Activated CD4-positive, alpha-beta T cell treated with anti-CD3 and anti-CD28 coated beads for 1 hour (primary cell): ENCODE data around the gene TOPBP1.

Experiments used
- DNase-seq: peaks from one replicate; pipeline ENCODE4 v3.0.0-alpha.2; 2020

TOPBP1 gene

DNA sequence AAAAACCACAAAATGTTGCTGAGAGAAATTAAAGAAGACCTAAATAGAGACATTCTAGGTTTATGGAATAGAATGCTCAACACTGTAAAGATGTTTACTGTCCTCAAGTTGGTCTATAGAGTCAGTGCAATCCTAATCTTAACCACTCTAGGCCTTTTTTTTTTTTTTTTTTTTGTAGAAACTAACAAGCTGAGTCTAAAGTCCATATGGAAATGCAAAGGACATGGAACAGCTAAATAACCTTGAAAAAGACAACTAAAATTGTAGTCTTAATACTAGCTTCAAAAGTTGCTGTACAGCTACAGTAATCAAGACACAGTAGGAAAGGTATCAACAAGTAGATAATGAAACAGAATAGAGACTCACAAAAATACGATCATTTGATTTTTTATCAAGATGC, 55.4 kb downstream of the TOPBP1 start:
- DNase-seq: no peak

DNA sequence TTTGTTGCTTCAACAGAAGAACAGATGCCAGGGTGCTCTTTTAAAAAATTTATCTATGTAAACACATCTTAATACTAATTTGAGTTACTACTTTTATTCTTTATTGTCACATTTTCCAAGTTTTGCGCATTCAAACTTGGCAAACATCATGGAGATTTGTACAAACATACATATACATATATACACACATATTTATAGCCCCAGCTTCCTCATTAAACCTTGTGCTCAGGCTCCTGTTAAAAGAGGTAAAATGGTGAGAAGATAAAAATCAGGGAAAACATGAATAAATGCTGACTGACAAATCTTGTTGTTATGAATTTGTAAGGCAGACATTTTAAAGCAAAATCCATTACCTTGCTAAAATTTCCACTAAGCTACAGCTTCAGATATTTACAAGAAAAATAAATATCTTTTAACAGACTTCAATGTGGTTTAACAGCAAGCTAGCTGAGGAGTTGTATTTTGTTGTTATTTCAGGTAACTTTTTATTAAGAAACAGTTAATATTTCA, 61.1 kb downstream of the TOPBP1 start:
- no peak for DNase-seq

DNA sequence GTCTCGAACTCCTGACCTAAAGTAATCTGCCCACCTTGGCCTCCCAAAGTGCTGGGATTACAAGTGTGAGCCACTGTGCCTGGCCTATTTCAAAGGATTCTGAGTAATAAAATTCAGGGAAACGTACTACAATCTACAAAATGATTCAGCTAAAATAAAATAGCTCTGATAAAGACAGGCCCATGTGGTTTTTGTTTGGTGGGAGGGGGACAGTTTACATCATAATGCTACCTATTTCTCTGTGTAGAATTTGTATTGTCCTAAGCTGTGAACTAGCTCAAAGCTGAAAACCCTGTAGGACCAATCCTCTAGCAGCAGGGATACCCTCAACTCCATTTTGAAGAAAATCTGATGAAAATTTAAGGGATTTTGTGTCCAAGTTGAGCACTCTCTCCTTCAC, 62.5 kb downstream of the TOPBP1 start:
- DNase-seq: no peak

DNA sequence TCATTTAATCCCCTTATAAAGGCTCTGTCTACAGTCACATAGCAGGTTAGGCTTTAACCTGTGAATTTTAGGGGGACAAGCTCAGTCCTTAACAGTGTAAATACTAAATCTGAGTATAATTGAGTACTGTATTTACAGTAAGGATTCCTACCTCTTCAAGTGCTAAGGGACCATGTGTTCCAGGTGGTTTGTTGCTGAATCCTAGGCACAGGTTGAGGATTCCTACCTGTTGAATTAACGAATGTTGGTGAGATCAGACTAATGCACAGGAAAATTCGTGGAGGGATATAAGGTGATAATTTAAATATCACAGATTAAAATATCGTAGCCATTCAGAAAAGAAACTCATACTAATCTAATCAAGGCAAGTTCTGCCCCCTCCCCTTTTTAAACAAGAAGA, 63.3 kb downstream of the TOPBP1 start:
- no peak for DNase-seq

DNA sequence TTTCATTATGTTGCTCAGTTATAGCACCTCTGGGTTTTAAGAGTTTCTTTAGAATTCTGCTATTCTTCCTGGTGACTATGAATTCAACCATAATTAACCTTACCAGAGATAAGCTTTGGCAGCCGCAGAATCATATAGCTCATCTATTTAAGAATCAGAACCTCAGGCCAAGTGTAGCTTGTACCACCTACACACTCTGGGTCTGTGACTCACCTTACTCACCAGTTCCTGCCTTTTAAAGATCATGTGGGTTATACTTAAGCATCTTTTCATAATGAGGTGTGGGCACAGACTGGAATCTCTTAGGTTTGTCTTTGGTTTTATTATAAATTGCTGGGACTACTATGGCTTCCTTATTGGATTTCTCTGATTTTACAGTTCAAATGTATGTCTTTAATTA, 66.4 kb downstream of the TOPBP1 start:
- DNase-seq: no peak

DNA sequence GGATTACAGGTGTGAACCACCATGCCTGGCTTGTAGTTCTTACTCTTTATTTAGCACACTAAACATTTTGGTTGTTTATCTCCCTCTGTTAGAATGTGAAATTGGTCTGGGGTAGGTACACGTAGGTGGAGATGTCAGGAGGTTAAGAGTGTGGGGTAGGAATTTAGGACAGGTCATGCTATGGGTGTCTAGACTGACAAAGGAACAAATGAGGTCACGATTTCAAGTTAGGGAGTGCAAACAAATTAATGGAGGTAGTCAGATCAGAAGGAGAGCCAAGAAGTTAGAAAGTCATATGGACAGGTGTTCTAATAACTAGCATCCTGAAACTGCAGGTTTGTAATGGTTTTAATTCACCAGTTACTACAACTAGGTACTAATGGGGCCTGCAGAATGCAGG, 68.5 kb downstream of the TOPBP1 start:
- DNase-seq: no peak

DNA sequence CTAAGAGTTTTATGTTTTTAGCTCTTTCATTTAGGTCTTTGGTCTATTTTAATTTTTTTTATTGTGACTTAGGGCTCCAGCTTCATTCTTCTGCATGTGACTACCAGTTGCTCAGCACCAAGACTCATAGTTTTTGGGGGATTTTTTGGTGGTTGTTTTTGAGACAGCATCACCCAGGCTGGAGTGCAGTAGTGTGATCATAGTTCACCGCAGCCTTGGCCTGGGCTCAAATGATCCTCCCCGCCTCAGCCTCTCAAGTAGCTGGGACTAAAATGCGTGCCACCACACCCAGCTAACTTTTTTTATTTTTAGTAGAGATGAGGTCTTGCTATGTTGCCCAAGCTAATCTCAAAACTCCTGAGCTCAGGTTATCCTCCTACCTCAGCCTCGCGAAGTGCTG, 68.9 kb downstream of the TOPBP1 start:
- no peak for DNase-seq

DNA sequence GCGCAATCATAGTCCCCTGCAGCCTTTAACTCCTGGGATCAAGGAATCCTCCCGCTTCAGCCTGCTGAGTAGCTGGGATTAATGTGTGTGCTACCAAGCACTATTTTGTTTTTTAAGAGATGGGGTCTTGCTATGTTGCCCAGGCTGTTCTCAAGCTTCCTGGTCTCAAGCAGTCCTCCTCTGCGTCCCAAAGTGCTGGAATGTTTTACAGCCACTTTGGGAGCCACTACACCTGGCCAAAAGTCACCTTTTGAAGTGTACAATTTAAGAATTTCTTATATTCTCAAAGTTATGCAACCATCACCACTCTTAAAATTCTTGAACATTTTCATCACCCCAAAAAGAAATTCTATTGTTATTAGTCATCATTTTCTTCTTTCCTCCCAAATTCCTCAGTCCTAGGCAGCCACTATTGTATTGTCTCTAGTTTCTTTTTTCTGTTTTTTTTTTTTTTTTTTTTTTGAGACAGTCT, 70.4 kb downstream of the TOPBP1 start:
- no peak for DNase-seq

DNA sequence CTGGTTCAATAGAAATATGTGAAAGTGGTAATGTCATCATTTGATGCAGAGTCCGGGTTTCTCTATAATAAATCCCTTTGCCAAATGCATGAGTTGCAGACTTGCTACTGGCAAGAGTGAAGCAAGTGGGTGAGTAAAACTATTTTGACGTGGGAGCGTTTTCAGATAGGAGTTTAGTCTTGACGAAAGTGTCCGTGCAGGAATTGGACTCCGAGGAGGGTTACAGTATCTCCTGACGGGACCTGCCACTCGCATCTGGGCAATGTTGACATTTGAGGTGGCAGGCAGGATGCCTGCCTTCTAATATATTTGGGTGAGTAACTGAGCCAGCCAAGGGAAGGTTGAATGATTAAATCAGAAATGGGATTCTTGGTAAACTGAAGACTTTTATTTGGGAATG, 72.2 kb downstream of the TOPBP1 start:
- DNase-seq: no peak

DNA sequence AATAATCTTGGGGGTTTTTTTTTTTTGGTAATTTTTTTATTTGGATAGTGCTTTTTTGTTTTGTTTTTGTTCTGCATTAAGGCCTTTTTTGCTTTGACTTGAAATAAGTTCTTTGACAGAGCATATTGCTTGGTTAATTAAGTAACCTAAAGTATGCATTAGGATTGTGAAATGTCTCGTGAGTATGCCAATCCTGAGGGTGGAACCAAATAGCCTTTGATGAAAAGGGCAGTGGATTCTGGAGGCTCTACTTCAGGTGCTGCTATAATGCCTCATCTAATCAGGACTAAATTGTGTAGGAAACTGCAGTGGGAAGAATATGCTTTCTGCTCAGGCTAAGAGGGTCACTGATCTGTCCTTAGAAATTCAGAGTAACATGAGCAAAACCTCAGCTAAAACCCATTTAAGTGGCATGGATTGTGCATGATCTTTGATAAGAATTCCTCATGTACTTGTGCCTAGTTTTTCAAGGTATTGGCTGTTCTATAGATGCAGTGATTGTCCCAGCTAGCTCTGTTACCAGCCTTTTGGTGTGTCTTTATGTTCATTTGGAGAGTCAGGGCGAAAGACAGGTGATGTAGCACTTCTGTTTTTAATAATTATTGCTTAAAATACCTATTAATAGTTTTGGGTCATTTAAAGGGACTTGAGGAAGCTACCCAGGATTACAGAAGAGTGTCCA, 72.8 kb downstream of the TOPBP1 start:
- DNase-seq: no peak

DNA sequence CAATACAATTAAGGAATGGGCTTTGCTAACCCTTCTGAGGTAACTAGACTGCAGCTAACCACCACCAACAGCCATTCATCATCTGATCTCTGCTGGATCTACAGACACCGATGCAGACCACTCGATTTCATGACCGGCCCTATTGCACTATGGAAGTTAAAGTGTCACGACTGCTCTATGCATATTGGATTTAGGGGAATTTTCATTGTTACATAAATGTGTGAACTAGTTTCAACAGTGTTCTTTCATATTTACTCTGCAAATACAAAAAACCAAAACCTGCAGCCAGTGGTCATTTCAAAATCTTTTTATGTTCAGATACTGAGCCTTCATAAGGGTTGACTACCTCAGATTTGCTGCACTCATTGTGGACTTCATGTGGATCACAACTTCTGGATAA, 73.7 kb downstream of the TOPBP1 start:
- no peak for DNase-seq

DNA sequence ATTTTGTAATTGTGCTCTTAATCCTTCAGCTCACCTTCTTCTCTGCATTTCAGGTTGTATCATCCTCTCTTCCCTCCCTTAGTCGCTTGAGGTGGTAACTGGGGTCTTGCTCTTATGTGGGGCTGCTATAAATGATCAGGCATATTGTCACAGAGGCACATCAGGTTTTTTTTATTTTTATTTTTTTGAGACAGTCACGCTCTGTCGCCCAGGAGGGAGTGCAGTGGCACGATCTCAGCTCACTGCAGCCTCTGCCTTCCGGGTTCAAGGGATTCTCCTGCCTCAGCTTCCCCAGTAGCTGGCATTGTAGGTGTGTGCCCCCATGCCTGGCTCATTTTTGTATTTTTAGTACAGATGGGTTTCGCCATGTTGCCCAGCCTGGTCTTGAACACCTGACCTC, 78.3 kb downstream of the TOPBP1 start:
- DNase-seq: no peak

DNA sequence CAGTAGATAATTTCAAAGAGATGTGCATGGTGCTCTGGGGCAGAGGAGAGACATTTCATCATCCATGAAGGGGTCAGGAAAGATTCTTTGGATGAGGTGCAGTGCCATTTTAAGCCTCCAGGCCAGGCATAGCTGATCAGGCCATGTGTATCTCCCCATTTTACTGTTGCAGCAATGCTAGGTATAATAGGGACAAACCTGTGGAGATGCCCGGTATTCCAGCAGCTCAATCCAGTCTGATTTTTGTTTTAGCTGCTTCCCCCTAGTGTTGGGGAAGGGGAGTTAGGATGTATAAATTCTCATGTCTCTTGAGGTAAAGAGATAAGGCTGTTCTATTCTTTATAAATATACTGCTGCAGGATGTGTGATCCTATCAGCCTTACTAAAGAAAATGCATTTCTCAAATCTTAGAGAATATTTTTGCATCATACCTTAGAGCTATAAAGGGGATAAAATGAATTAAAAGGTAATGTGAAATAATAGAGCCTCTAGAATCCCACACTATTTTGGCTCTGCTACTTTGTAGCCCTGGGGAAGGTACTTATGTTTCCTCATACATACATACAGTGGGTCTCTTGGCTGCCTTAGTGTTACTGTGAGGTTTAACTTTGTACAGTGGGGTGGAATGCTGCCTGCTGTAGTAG, 83.1 kb downstream of the TOPBP1 start:
- no peak for DNase-seq

DNA sequence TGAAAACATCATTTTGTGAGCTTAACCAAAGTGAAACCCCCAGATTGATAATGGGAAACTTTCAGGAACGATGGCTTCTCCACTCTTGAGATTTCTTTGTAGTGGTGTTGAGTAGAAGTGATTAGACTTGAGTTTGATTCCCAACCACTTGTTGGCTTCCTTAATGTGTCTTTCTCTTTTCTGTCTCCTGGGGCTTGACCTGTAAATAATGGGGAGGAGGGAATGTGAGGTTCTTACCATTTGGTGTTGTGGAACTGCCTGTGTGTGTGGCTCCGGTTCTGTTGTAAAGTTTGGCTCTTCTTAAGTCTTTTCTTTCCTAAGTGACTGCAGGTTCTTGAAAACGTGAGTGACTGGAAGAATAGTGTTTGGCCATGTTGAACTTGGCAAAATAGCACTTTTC, 85.6 kb downstream of the TOPBP1 start:
- DNase-seq: no peak

DNA sequence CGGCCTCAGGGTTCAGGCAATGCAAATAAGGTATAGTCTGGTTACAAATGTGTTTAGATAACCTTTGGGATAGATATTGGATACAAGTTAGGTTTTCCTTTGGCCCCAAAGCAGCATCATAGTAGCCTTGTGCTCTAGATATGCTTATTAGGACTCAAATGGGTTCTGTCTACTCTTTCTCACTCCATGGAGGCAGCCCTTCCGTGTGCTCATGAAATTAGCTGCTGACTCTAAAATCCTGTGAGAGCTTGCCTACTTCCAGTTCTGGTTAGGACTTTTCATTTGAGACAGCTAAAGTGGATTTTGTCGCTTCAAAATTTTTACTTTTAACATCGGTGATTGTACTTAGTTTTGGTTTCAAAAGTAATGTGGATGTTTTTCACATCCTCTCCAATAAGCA, 86.7 kb downstream of the TOPBP1 start:
- DNase-seq: no peak

DNA sequence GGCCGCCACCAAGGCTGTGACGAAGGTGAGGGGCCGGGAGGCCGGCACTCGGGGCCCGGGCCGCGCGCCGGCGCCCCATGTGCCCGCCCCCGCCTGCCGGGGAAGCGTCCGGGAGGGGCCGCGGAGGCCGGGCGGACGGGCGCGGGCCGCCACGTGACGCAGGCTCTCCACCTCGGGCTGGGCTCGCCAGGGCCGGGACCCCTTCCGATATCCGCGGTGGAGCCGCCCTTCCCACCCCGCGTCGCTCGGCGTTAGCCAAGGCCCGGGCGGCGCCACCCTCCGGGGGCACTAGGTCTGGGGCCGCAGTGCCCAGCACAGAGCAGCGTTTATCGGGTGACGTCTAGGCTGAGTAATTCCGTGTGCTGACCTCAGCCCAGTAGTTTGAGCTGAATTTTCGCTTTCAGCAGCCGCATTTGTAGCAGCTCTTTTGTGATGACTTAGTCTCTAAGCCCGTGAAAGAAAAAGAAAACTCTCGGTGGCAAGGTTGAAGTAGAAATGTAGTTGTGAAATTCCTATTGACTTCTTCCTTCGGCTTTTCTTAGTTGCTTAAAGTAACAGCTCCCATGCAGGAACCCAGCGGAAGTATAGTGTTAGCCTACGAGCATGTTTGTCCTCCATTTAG, 87.4 kb downstream of the TOPBP1 start:
- DNase-seq: peak; percentile 57

DNA sequence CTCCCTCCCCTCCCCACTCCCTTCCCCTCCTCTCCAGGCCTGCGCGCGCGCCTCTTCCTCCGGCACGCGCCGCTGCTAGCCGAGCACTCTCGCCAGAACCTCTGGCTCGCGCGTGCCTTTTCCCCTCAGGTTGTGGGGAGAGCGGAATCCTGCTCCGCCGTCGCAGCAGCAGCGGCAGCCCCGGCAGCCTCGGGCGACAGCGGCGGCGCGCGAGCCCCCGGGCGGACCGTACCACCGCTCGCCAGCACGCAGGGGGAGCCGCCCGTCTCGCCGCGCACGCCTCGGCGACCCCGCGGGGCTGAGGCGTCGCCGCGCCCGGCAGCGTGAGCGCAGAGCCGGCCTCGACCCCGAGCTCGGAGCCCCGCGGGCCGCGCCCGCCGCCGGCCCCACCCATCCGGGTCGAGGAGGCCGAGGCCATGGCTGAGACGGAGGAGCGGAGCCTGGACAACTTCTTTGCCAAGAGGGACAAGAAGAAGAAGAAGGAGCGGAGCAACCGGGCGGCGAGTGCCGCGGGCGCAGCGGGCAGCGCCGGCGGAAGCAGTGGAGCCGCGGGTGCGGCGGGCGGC, 88.0 kb downstream of the TOPBP1 start, which contains the start of gene CDV3:
CDV3 (plus strand) TSS at position 58 of the 566 bp plus-strand sequence; CDS start at position 417, 359 bp downstream.
- no peak for DNase-seq

DNA sequence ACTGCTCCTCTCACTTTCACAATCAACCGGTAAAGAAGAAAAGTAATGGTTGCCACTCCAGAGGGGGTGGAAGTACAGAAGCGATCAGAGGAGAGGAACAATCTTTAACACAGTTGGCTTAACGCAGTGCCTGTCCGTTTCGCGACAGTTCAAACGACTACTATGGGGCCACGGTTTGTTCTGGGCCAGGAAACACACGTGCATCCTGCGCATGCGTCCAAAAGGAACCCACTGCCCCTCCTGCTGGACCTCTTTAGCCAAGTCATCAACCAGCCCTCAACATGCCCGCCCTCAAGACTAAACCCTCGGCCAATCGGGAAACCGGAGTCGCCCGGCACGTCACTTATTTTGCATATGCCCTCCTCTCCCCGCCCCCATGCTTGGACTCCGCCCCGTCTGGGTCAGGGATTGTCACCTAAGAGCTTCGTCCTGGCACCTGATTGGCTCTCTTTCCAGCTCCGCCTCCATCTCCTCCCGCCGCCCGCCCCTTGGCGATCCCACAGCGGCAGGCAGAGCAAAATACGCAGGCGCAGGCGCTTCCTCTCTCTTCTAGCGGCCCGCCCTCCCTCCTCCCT, 88.6 kb downstream of the TOPBP1 start:
- DNase-seq: peak; percentile 100

DNA sequence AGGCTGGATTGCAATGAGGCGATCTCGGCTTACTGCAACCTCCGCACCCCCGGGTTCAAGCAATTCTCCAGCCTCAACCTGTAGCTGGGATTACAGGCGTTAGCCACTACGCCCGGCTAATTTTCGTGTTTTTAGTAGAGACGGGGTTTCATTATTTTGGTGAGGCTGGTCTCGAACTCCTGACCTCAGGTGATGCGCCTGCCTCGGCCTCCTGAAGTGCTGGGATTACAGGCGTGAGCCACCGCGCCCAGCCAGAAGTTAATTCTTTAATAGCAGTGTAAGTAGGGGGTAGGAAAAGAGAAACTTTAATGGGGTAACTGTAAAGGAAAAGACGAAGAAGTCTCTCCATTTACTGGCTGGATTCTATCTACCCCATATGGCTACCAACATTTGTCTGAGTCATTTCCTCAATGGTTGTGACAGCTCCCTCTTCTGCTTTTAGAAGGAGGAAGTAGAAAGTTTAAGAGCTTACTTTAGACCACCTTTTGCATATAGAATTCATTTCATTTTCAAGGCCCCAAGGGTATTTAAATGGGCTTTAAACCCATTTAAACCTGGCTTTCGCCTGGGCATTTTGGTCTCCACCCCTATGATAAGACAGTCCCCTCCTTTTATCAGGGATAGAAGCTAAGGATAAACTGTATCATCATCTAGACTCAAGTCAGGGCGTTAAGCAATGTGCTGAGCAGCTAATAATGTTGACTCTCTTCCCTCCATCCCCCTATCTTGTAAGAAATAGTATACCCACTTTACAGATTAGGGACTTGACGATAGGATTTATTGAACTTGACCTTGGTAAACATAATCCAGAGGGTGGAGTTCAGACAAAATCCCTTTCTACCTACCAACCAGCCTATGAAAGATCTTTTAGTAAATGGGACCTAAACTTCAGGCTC, 89.3 kb downstream of the TOPBP1 start:
- no peak for DNase-seq

DNA sequence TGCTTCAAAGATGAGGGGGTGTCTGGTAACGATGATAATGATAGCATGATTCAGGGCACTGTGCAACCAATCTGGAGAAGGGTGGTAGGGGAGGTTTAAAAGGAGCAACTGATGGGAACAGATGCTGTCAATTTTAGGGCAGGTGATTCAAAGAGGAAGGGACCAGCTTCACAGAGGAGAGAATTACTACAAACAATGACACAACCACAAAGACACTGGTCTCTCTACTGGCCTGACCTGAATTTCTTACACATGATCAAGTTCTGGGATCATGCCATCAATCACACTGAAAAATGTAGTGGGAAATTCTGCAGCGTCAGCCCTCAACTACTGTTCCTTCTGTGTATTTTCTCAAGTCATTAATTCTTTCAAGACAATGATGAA, 90.8 kb downstream of the TOPBP1 start:
- DNase-seq: no peak

DNA sequence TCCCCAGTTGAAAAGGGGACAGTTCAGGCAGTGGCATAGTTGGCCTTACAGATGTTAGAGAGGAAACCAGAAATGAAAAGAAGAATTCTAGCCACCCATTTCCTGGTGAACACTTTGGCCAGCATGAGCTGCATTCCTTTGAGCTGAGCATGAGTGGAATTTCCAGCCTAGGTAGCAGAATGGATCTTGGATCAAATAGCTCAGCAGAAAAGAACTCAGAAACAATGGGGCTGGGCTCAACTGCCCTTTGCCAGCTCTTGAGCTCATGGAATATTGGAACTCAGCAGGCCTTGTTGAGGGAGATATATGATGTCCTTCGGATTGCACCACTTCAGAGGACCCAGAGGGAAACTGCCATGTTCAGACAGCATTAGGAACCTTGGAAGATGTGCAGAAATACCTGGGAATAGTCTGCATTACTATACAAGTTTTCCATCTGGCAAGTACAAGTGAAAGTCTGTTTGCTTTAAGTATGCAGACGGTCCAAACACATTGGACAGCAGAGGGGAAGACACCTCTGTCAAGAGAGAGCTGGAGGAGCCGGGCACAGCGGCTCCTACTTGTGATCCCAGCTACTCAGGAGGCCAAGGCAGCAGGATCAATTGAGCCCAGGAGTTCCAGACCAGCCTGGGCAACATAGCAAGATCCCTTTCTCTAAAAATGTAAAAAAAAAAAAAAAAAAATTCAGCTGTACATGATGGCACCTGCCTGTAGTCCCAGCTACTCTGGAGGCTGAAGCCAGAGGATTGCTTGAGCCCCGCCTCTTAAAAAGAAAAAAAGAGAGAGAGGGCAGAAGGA, 91.4 kb downstream of the TOPBP1 start:
- no peak for DNase-seq
